ENCODE data around the gene RALGAPB. TPM values are rescaled to one million over a fixed set of nuclear protein-coding genes. Genes with fewer than 3 reads are reported as not detected.

RALGAPB gene
- total and polyA plus RNA-seq, 2 of the 13 experiments (the other 11 are each of a cell fraction or from before 2014, with no cell fraction given): 17.6 to 30.6 TPM

DNA sequence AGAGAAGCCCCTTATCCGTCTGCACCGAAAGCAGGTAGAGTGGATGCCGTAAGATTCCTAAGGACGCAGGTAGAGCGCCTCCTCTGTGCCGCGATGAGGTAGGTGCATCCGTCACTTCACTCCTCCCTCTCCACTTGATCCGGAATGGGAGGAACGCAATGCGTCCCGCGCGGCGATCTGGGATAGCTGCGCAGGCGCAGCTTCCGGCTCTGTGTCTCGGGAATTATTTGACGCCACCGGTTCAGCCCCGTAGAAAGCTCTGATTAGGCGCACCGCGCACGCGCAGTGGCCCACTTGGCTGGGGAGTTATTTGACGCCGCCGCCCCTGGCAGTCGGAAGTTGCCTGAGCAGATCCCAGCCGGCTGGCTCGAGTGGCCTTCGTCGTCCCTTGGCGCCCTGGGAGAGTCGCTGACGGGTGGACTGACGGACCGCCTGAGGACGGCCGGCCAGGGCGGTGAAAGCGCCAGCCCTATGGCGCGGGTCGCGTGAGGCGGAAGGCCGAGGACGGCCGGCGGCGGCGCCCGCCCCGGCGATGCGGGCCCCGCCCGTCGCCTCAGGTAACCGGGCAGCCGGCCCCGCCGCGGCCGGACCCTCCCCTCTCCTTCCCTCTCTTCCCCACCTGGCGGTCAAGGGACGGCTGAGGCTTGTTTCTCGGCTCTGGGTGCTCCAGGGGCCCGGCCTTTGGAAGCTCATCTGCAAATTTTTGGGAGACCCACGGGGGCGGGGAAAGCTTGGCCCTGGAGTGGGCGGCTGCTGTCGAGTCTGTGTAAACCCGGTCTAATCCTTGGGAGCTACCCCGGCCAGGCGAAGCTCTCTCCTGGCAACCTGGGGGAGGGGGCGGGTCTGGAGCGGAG is at the start of gene RALGAPB (continued):
- TF ChIP-seq ZFP41 (CRISPR knock-in tag; IDR thresholded peaks at IDR 0.05; ENCODE audit: borderline replicate concordance): no peak
- peak; percentile 98 for TF ChIP-seq TEAD3 (CRISPR knock-in tag; optimal IDR thresholded peaks at IDR 0.05; ENCODE audit: borderline replicate concordance)
- no peak for TF ChIP-seq ZNF562 (CRISPR knock-in tag; IDR thresholded peaks at IDR 0.05; ENCODE audit: borderline replicate concordance)
- TF ChIP-seq BRCA1 (CRISPR knock-in tag; IDR thresholded peaks at IDR 0.05): peak; percentile 96
- TF ChIP-seq, protein P1, sequence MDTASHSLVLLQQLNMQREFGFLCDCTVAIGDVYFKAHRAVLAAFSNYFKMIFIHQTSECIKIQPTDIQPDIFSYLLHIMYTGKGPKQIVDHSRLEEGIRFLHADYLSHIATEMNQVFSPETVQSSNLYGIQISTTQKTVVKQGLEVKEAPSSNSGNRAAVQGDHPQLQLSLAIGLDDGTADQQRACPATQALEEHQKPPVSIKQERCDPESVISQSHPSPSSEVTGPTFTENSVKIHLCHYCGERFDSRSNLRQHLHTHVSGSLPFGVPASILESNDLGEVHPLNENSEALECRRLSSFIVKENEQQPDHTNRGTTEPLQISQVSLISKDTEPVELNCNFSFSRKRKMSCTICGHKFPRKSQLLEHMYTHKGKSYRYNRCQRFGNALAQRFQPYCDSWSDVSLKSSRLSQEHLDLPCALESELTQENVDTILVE (CRISPR knock-in tag; IDR thresholded peaks at IDR 0.05): peak; percentile 51; the same call in 1 of the 2 replicates
- no peak for TF ChIP-seq MTA3 (CRISPR knock-in tag; IDR thresholded peaks at IDR 0.05)
- no peak for TF ChIP-seq MBD4 (IDR thresholded peaks at IDR 0.05; ENCODE audit: borderline replicate concordance, low read length)
- TF ChIP-seq ZNF7 (CRISPR knock-in tag; IDR thresholded peaks at IDR 0.05): no peak
- TF ChIP-seq ZNF850 (CRISPR knock-in tag; conservative IDR thresholded peaks at IDR 0.05): no peak
- no peak for TF ChIP-seq SMAD9 (CRISPR knock-in tag; IDR thresholded peaks at IDR 0.05)
- TF ChIP-seq FOXA3 (CRISPR knock-in tag; IDR thresholded peaks at IDR 0.05): peak; percentile 71
- no peak for TF ChIP-seq HNRNPUL1 (IDR thresholded peaks at IDR 0.05; ENCODE audit: low read depth, low read length)
- TF ChIP-seq NFE2L1 (CRISPR knock-in tag; IDR thresholded peaks at IDR 0.05; ENCODE audit: borderline replicate concordance): peak; percentile 17; the same call in 1 of the 2 replicates
- peak; percentile 69 for TF ChIP-seq SIX4 (CRISPR knock-in tag; IDR thresholded peaks at IDR 0.05)
- TF ChIP-seq, protein P2, sequence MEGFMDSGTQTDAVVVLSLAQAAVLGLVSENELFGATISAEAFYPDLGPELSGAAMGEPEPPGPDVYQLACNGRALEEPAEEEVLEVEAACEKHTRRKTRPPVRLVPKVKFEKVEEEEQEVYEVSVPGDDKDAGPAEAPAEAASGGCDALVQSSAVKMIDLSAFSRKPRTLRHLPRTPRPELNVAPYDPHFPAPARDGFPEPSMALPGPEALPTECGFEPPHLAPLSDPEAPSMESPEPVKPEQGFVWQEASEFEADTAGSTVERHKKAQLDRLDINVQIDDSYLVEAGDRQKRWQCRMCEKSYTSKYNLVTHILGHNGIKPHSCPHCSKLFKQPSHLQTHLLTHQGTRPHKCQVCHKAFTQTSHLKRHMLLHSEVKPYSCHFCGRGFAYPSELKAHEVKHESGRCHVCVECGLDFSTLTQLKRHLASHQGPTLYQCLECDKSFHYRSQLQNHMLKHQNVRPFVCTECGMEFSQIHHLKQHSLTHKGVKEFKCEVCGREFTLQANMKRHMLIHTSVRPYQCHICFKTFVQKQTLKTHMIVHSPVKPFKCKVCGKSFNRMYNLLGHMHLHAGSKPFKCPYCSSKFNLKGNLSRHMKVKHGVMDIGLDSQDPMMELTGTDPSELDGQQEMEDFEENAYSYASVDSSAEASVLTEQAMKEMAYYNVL (CRISPR knock-in tag; IDR thresholded peaks at IDR 0.05; ENCODE audit: borderline replicate concordance): peak; percentile 88; the same call in 1 of the 2 replicates
- peak; percentile 96 for TF ChIP-seq GATAD1 (CRISPR knock-in tag; IDR thresholded peaks at IDR 0.05)
- TF ChIP-seq, protein P3, sequence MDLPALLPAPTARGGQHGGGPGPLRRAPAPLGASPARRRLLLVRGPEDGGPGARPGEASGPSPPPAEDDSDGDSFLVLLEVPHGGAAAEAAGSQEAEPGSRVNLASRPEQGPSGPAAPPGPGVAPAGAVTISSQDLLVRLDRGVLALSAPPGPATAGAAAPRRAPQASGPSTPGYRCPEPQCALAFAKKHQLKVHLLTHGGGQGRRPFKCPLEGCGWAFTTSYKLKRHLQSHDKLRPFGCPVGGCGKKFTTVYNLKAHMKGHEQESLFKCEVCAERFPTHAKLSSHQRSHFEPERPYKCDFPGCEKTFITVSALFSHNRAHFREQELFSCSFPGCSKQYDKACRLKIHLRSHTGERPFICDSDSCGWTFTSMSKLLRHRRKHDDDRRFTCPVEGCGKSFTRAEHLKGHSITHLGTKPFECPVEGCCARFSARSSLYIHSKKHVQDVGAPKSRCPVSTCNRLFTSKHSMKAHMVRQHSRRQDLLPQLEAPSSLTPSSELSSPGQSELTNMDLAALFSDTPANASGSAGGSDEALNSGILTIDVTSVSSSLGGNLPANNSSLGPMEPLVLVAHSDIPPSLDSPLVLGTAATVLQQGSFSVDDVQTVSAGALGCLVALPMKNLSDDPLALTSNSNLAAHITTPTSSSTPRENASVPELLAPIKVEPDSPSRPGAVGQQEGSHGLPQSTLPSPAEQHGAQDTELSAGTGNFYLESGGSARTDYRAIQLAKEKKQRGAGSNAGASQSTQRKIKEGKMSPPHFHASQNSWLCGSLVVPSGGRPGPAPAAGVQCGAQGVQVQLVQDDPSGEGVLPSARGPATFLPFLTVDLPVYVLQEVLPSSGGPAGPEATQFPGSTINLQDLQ (CRISPR knock-in tag; IDR thresholded peaks at IDR 0.05): peak; percentile 60; the same call in 1 of the 2 replicates
- TF ChIP-seq ZNF547 (CRISPR knock-in tag; IDR thresholded peaks at IDR 0.05): peak; percentile 87; the same call in 1 of the 2 replicates
- TF ChIP-seq, protein P4, sequence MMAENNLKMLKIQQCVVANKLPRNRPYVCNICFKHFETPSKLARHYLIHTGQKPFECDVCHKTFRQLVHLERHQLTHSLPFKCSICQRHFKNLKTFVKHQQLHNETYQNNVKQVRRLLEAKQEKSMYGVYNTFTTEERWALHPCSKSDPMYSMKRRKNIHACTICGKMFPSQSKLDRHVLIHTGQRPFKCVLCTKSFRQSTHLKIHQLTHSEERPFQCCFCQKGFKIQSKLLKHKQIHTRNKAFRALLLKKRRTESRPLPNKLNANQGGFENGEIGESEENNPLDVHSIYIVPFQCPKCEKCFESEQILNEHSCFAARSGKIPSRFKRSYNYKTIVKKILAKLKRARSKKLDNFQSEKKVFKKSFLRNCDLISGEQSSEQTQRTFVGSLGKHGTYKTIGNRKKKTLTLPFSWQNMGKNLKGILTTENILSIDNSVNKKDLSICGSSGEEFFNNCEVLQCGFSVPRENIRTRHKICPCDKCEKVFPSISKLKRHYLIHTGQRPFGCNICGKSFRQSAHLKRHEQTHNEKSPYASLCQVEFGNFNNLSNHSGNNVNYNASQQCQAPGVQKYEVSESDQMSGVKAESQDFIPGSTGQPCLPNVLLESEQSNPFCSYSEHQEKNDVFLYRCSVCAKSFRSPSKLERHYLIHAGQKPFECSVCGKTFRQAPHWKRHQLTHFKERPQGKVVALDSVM (CRISPR knock-in tag; IDR thresholded peaks at IDR 0.05): peak; percentile 39; the same call in 1 of the 2 replicates
- peak; percentile 77 for TF ChIP-seq CBX1 (IDR thresholded peaks at IDR 0.05; ENCODE audit: low read depth)
- TF ChIP-seq, protein P5, sequence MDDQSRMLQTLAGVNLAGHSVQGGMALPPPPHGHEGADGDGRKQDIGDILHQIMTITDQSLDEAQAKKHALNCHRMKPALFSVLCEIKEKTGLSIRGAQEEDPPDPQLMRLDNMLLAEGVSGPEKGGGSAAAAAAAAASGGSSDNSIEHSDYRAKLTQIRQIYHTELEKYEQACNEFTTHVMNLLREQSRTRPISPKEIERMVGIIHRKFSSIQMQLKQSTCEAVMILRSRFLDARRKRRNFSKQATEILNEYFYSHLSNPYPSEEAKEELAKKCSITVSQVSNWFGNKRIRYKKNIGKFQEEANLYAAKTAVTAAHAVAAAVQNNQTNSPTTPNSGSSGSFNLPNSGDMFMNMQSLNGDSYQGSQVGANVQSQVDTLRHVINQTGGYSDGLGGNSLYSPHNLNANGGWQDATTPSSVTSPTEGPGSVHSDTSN (CRISPR knock-in tag; IDR thresholded peaks at IDR 0.05; ENCODE audit: borderline replicate concordance): no peak
